Heart right ventricle (tissue), 16 donors: ENCODE measurements around the gene ADGRF4. TPM values are rescaled to one million over a fixed set of nuclear protein-coding genes. Genes with fewer than 3 reads are reported as not detected.

Experiments used
- ATAC-seq, 8 donors: fragments of 200-7000 bp; cut with Tn5 transposase; one replicate each; pipeline ENCODE4 v1.9.1; 2020; ENCODE audit warnings: mild to moderate bottlenecking in 8 of 8, moderate library complexity in 8 of 8, moderate number of reproducible peaks in 1 of 8
- DNase-seq, 2 donors: peaks; one replicate each; pipeline ENCODE4 v3.0.0-alpha.2; 2020
- H3K27ac ChIP-seq, 10 donors: fragments of 200-600 bp; sonication (generic) in 2 of 10; one replicate each; pipeline versions ENCODE4 v1.5.0 to v1.8.0; 2020 to 2022; ENCODE audit warnings: mild to moderate bottlenecking in 3 of 10
- H3K27me3 ChIP-seq, 7 donors: fragments of 200-600 bp; one replicate each; pipeline ENCODE4 v1.8.0; 2021 to 2022; ENCODE audit warnings: mild to moderate bottlenecking in 2 of 7
- H3K36me3 ChIP-seq, 9 donors: fragments of 200-600 bp; sonication (generic) in 1 of 9; one replicate each; pipeline versions ENCODE4 v1.5.0 to v1.8.0; 2020 to 2022; ENCODE audit warnings: mild to moderate bottlenecking in 2 of 9
- H3K4me1 ChIP-seq, 9 donors: fragments of 200-600 bp; sonication (generic) in 1 of 9; one replicate each; pipeline versions ENCODE4 v1.5.0 to v1.8.0; 2020 to 2022; ENCODE audit warnings: mild to moderate bottlenecking in 4 of 9
- H3K4me3 ChIP-seq, 10 donors: fragments of 200-600 bp; sonication (generic) in 2 of 10; one replicate each; pipeline versions ENCODE4 v1.5.0 to v1.8.0; 2020 to 2022; ENCODE audit warnings: mild to moderate bottlenecking in 7 of 10, moderate library complexity in 2 of 10
- H3K9me3 ChIP-seq, 11 donors: fragments of 200-600 bp in 10 of 11; sonication (generic) in 2 of 11; one replicate each; pipeline versions ENCODE4 v1.5.0 to v1.8.0; 2013 to 2022; ENCODE audit warnings: mild to moderate bottlenecking in 2 of 11, control low read depth in 1 of 11, moderate library complexity in 1 of 11
- WGBS, 2 donors: extraction: QIAGEN DNeasy Blood & Tissue Kit; methylation state at CpG; one replicate each; pipeline ENCODE4 v1.1.7; 2013; ENCODE audit warnings: inconsistent platforms in 1 of 2; 5-methylcytosine and 5-hydroxymethylcytosine counted together
- intact Hi-C, 10 donors: fragments of 100-400 bp; cut with DNase I; formaldehyde crosslinking; loops; one replicate each; pipeline versions ENCODE4 v1.11.1 to v1.14.2; 2022
- polyA plus RNA-seq, 2 donors: library from polyadenylated mRNA; stranded (reverse); fragments of 200-250 nt; gene quantifications; one replicate each; pipeline ENCODE4 v1.2.3, GENCODE V29; 2013
- total RNA-seq, 10 donors: library from RNA; stranded (reverse); fragmentation: NEBNext Ultra II Directional in 3 of 10; extraction: Animal tissue kit (Norgen Biotek cat#: 25700) in 3 of 10; gene quantifications; one replicate each; pipeline versions ENCODE4 v1.2.1 to v1.2.4, GENCODE V29; 2021 to 2023
- TF ChIP-seq, protein P1 (sequence below), 9 donors: fragments of 200-600 bp; sonication (generic) in 2 of 9; IDR thresholded peaks; one replicate each; pipeline versions ENCODE4 v1.5.0 to v1.8.0; 2021 to 2022; ENCODE audit warnings: antibody characterized with exemption in 9 of 9, mild to moderate bottlenecking in 5 of 9, moderate library complexity in 1 of 9
- donor health status: Arrhythmogenic right ventricular cardiomyopathy.
- donor health status: ischemic (EF 13 %, LVEDD 7.1; RV severe dilation, severe dysfunction).
- donor health status: healthy with polysubstance abuse.
- donor health status: DM: no; HTN: yes; CAD: no.
- donor health status: DM: no; HTN: no; CAD: no.
- donor health status: ischemic (EF 25% LVEDD 6.9; RV normal size, moderate dysfunction).
- donor health status: ischemic (EF 25% LVEDD 5.7; RV mildly dilated, moderate dysfunction).
- donor health status: healthy.
- donor health status: DM: yes; HTN: yes; CAD: no.
- donor health status: Ischemic cardiomyopathy.
- donor health status: ischemic (EF 35%, LVEDD 5.7; RV mildly dilated, moderate dysfunction).
- donor health status: nonischemic (EF 11% LVEDD 7.7; RV severe dilation, severe dysfunction).
- donor health status: DM: yes; HTN: yes; CAD: no.
- donor health status: PGD.
- donor health status: ischemic (EF 29% LVEDD 5.4; RV normal size, mild dysfunction).
- donor health status: nonischemic (EF 23%, LVEDD 6.1; RV moderate dilation, normal function).

The ADGRF4 gene
- total and polyA plus RNA-seq, 12 donors = 0.01 to 0.74 (median 0.11) TPM; not detected in 7

DNA sequence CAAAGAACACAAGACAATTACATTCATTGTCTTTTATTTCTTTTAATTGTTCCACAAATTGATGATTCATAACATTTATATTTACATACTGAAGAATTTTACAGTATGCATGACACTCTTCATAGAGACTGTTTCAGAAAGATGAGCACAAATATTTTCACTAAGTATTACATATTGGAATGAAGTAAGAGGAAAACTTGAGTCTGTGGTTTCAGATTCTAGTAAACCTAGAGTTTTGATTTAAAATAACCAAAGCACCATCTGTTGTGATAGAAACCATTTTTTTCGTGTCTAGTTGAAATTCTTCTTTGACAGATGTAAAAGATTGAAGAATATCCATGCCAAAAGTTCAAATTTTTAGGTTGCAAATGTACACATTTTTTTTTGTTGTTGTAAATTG lies 51.4 kb downstream of the ADGRF4 start:
- Histone ChIP-seq H3K9me3 (peaks cover 0 to 13% (median 0%) of the 10 kb centered on the region in 11 donors), H3K36me3 (no peaks in the 10 kb centered on the region), H3K27me3 (no peaks in the 10 kb centered on the region), H3K27ac (no peak overlapping the region), H3K4me1 (no peaks in the 10 kb centered on the region), H3K4me3 (no peak overlapping the region)
- 51 to 52% methylated on average over 1 of the region's 1 CpG for WGBS, 2 donors
- ATAC-seq (no peak), DNase-seq (no peak)
- TF ChIP-seq, protein P1, sequence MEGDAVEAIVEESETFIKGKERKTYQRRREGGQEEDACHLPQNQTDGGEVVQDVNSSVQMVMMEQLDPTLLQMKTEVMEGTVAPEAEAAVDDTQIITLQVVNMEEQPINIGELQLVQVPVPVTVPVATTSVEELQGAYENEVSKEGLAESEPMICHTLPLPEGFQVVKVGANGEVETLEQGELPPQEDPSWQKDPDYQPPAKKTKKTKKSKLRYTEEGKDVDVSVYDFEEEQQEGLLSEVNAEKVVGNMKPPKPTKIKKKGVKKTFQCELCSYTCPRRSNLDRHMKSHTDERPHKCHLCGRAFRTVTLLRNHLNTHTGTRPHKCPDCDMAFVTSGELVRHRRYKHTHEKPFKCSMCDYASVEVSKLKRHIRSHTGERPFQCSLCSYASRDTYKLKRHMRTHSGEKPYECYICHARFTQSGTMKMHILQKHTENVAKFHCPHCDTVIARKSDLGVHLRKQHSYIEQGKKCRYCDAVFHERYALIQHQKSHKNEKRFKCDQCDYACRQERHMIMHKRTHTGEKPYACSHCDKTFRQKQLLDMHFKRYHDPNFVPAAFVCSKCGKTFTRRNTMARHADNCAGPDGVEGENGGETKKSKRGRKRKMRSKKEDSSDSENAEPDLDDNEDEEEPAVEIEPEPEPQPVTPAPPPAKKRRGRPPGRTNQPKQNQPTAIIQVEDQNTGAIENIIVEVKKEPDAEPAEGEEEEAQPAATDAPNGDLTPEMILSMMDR (IDR thresholded peaks at IDR 0.05) = no peak
- intact Hi-C loops = no loop called here

DNA sequence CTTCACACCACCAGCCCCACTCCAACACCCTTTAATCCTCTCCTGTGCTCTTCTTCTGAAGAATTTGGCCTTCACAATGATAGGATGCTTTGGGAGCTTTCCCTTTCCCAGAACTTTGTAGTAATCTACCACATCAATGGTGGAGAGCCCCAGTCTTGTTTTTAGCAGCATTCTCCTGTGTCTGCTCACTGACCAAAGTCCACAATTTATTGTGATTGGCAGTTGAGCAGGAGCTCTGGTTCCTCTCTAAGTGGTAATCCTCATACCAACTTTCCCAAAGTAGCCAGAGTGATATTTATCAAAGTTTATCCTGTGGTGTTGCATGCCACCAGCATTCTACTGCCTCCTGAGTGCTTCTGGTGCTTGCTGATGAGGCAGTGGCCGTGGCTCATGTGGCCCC lies 54.4 kb downstream of the ADGRF4 start:
- 72 to 75% methylated on average over 1 of the region's 1 CpG for WGBS, 2 donors

DNA sequence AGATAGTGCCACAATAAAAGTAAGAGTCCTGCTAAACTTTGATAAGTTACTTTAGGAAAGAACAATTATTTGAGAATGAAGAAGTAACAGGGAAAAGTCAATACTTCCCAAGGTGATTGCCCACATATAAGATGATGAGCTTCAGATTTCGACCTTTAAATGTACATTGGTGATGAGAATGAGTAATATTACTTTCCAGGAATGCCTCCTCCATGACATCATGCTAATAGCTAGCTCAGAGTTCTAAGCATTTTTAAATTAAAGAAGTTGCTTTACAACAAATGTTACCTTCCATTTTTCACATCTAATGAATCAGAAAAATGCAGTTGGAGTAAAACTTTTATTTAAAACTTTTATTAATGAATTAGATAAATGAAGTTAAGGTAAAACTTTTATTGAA lies 61.0 kb downstream of the ADGRF4 start:
- no peak overlapping the region for H3K4me3 ChIP-seq
- TF ChIP-seq, protein P1 (IDR thresholded peaks at IDR 0.05) = no peak
- no peak for ATAC-seq

More for the DNA sequence above, 54.4 kb downstream of the ADGRF4 start:
- TF ChIP-seq, protein P1 (IDR thresholded peaks at IDR 0.05) = no peak
- DNase-seq (no peak), ATAC-seq (no peak)
- H3K36me3 ChIP-seq = no peaks in the 10 kb centered on the region
- intact Hi-C loops = no loop called here
- H3K4me1 ChIP-seq = no peaks in the 10 kb centered on the region
- no peaks in the 10 kb centered on the region for H3K27me3 ChIP-seq
- H3K9me3 ChIP-seq = peaks cover 0 to 11% (median 0%) of the 10 kb centered on the region in 11 donors
- no peak overlapping the region for H3K4me3 ChIP-seq
- H3K27ac ChIP-seq = no peak overlapping the region

GRCh38 chr6:47762502-47762901 lies 64.1 kb downstream of the ADGRF4 start:
- Histone ChIP-seq H3K27ac (no peak overlapping the region), H3K36me3 (no peaks in the 10 kb centered on the region), H3K4me3 (no peak overlapping the region), H3K9me3 (peaks cover 0 to 15% (median 0%) of the 10 kb centered on the region in 11 donors), H3K27me3 (no peaks in the 10 kb centered on the region), H3K4me1 (no peaks in the 10 kb centered on the region)
- no peak for ATAC-seq
- intact Hi-C loops = no loop called here
- WGBS, 2 donors = 93 to 94% methylated on average over 3 of the region's 3 CpGs
- TF ChIP-seq, protein P1 (IDR thresholded peaks at IDR 0.05) = no peak
- no peak for DNase-seq

More for the DNA sequence above, 61.0 kb downstream of the ADGRF4 start:
- intact Hi-C loops = no loop called here
- Histone ChIP-seq H3K9me3 (peaks cover 0 to under 1% (median 0%) of the 10 kb centered on the region in 11 donors), H3K27ac (no peak overlapping the region), H3K27me3 (no peaks in the 10 kb centered on the region), H3K36me3 (no peaks in the 10 kb centered on the region), H3K4me1 (no peaks in the 10 kb centered on the region)
- 54 to 65% methylated on average over 1 of the region's 1 CpG for WGBS, 2 donors
- DNase-seq = no peak
